Hippocampal formation (tissue), 2 donors: Measurements from ENCODE around the gene INVS.
"Not testable (repeated sequence)": the region's sequence is repeated elsewhere in the genome, so short reads cannot be mapped to it uniquely, and the experiment has no call there.

Experiments used
- DNase-seq, 2 donors: peaks; one replicate each; lab custom pipeline; 2025; lab: John Stamatoyannopoulos, UW

Gene INVS

DNA sequence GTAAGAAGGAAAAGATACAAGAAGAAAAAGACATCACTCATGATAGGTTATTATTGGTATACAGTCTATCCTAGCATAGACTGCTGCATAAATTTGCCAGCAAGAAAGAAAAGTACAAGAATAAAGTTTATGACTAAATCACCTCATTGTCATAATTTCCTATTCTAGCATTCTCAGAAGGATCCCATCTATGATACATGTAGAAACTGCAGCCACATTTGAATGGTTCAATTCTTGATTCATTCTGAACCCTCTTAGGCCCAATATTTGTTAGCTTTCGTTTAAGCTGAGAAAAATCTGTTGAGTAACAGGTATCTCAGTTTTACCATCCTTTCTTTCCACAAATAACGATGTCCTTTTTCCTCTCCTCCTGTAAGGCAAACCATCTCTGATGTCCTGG is 21.2 kb downstream of the INVS start:
- no peak for DNase-seq

DNA sequence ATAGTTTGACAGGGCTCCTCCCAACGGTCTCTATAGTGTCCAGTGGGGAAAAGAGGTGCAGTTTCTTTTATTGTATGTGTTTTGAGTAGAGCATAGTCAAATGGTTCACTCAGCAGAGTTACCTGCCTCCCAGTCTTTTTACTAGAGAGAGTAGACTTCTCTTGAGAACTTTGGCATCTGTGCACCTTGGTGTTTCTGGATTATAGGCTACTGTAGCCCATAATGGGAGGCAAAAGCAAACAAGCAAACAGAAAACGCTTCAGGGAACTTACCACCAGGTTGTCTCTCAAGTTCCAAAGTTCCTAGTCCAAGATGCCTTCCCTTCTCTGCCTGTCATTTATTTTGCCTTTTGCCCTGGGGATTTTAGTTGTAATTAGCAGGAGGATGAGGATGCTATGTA is 26.2 kb downstream of the INVS start:
- no peak for DNase-seq

DNA sequence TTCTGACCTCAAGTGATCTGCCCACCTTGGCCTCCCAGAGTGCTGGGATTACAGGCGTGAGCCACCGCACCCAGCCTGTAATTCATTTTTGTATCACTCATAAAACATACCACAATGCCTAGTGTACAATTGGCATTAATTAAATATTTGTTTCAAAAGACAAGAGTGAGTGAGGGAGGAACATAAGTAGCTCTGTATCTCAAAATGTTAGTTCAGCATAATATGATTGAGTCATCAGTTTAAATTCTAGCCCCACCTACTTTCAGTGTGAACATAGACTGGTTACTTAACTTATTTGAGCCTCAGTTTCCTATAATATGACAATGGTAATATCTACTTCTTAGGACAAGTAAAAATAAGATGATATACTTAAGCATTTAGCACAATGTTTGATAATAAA is 26.9 kb downstream of the INVS start:
- no peak for DNase-seq

DNA sequence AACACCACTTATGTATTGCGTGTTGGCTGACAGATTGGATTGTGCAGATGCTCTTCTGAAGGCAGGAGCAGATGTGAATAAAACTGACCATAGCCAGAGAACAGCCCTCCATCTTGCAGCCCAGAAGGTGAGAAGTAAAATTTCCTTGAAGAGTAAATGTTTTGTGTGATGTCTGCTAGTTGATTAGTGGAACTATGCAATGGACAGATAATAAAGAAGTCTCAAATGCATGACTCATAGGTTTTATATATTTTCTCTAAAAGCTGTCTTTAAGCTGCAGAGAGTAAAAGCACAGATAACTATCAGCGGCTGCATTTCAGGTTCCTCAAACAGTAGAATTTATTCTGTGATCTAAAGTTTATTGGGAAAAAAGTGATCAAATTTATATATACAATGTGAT is 27.4 kb downstream of the INVS start:
- no peak for DNase-seq

DNA sequence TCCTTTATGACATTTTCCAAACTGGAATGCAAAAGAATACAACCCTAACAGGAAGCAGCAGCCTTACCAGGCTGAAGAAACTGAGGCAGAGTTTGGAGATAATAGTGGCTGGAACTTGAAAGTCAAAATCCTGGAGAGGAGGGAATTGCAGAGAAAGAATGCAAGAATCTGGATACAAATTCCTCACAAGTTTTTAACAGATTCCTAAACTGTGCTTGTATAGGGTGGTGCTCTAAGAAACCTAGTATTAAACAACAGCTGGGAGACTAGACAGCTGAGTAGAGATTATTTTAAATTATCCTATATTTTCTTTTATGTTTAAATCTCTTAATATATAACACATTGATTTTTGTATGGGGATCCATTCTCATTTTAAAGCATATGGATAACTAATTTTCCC is 30.7 kb downstream of the INVS start:
- no peak for DNase-seq

DNA sequence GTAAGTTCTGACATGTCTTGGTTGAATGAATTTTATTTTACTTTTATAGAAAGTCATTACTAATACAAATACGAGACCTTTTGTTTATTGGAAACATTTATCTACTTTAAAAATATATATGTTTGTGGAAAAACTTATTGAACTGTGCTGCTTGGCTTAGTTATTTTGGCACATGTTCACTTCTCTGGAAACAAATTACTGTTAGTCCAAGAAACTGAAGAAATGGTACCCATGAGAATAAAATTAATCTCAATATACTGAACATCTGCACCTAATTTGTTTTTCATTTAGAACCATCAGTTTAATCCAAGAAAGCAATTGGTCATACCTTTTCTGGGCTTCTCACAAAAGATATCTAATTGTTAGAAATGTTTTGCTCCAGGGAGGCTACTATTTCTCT is 32.2 kb downstream of the INVS start:
- no peak for DNase-seq

DNA sequence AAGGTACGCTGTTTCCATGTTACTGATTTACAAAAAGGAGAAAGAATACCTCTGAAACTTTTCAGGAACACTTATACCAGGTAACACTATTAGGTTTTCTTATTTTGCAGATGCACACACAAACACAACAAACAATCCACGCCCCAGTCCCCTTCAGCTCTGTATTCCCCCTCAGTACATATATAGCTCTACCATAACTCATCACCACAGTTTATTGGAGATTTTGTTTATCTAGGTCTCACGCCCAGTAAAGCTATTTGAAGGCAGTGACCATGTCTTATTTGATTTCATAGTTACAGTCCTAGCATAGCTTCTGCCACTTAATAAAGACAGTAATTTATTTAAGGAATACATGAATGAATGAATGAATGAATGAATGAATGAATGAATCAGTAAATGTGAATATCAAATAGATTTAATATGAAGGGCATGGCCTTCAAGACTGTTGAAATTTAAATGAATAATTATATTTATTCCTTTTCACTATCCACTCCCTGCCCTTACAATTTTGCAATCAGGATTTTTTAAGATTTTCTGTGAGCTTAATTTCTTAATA is 32.9 kb downstream of the INVS start:
- DNase-seq, result no peak

DNA sequence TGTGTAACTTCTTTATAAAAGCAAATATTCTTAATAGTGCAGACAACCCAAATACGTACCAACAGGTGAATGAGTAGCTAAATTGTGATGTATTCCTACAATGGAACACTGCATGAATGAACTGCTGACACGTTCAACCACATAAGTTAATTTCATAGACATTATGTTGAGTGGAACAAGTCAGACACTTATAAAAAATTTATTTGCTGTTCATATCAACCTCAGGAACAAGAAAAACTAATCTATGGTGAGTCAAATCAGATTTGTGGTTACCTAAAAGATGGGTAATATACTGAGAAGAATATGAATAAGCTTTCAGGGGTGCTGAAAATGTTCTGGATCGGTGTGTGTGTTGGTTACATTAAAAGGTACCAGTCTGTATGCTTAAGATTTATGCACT is 35.7 kb downstream of the INVS start:
- no peak for DNase-seq

DNA sequence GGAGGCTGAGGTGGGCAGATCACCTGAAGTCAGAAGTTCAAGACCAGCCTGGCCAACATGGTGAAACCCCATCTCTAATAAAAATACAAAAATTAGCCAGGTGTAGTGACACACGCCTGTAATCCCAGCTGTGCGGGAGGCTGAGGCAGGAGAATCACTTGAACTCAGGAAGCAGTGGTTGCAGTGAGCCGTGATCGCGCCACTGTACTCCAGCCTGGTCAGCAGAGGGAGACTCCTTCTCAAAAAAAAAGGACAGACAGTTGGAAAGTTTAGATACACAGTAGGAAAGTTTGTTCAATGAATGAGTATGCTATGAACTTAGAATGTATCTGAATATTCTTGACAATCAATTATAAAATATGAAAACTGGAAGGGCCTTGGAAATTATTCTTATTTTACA is 37.8 kb downstream of the INVS start:
- DNase-seq, result not testable (repeated sequence)

DNA sequence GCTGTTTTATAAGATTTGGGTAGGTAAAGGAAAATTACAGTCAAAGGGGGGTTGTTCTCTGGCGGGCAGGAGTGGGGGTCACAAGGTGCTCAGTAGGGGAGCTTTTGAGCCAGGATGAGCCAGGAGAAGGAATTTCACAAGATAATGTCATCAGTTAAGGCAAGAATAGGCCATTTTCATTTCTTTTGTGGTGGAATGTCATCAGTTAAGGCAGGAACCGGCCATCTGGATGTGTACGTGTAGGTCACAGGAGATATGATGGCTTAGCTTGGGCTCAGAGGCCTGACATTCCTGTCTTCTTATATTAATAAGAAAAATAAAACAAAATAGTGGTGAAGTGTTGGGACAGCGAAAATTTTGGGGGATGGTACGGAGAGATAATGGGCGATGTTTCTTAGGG is 41.3 kb downstream of the INVS start:
- not testable (repeated sequence) for DNase-seq

DNA sequence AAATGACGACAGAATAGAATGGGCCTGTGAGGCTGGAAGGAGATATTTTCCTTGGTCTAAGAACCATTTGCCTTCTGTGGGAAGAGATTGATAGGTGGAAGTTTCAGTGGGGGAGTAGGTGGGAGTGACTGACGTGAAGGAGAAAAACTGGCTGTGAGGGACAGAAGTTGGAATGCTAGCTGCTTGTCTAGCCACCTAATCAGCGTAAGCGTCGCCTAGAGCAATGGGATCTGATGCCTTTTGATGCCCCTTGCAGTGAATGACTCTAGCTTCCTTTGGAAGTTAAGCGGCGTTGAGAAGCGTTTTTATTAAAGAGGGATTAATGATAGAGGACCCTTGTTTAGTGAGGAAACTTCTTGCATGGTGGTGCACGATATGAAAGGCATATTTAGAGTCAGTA is 42.8 kb downstream of the INVS start:
- DNase-seq, result not testable (repeated sequence)

DNA sequence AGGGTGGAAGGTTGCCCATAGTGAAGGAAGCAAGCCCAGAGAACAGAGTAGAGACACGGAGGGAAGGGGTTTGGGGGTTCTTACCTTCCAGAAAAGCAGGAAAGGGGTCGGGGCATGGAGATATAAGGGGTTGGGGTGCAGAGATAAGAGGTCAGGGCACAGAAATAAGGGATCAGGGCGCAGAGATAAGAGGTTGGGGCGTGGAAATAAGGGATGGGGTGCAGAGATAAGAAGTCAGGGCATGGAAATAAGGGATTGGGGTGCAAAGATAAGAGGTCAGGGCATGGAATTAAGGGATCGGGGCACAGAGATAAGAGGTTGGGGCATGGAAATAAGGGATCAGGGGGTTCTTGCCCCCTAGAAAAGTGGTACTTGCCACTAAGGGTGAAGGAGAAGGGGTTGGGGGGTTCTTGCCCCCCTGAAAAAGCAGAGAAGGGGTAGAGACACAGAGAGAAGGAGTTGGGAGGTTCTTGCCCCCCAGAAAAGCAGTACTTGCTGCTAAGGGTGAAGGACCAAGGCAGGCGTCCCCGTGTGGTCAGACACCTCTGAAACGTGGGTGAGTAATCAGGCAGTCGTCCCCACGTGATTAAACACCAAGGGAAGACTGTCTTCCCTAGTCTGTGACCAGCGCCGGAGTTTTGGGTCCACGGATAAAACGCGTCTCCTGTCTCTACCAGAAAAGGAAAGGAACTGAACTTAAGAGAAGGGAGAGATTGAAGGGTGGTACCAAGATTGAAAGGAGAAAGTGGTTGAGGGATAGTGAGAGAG is 46.3 kb downstream of the INVS start:
- DNase-seq, result not testable (repeated sequence)

DNA sequence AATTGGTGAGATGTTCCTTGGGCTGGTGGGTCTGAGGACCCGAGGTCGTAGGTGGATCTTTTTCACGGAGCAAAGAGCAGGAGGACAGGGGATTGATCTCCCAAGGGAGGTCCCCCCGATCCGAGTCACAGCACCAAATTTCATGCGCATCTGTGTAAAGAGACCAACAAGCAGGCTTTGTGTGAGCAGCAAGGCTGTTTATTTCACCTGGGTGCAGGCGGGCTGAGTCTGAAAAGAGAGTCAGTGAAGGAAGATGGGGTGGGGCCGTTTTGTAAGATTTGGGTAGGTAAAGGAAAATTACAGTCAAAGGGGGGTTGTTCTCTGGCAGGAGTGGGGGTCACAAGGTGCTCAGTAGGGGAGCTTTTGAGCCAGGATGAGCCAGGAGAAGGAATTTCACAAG is 46.9 kb downstream of the INVS start:
- not testable (repeated sequence) for DNase-seq

DNA sequence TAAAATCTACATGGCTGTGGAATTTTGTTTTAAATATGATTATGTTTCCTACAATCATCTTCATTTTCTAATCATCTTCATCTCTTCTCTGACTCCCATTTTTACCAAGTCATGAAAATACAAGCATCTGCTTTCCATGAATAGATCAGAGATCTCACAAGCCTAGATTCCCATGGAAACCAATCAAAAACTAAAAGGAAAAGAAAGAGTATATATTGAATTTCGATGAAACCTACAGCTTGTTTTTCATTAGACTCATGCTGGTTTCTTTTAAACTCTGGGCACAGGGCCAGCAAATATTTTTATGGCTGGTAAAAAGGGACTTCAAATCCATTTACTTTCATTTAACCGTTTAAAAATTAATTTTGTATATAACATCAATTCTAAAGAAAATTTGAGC is 51.2 kb downstream of the INVS start:
- no peak for DNase-seq

DNA sequence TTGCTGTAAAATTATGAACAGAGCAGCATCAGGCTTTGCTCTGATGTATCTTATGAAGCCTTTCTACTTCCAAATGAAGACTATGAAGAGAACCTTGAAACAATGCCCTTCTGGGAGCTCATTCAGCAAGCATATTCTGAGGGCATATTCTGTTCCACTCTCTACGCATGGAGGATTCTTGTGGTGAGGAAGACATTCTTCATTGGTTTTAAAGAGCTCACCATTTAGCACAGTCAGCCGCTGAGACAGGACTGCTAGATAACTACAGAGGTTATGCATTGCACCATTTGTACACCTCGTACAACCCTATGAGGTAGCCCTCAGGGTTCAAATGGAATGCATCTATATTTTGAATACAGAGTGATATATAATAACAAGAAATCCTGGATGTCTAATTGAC is 61.0 kb downstream of the INVS start:
- DNase-seq, result no peak

DNA sequence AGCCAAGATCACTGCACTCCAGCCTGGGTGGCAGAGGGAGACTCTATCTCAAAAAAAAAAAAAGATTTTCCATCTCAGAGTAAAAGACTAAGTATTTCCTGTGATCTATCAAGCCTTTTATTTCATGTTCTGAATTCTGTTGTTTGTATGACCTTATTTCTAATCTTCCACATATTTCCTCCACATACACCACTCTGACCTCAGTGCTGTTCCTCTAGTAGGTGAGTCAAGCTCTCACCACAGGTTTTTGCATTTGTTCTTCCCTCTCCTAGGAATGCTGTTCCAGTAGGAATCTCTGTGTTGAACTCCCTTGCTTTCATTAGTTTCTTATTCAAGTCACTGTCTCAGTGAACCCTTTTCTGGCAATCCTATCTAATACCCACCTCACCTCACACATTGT is 68.1 kb downstream of the INVS start:
- DNase-seq, result no peak

DNA sequence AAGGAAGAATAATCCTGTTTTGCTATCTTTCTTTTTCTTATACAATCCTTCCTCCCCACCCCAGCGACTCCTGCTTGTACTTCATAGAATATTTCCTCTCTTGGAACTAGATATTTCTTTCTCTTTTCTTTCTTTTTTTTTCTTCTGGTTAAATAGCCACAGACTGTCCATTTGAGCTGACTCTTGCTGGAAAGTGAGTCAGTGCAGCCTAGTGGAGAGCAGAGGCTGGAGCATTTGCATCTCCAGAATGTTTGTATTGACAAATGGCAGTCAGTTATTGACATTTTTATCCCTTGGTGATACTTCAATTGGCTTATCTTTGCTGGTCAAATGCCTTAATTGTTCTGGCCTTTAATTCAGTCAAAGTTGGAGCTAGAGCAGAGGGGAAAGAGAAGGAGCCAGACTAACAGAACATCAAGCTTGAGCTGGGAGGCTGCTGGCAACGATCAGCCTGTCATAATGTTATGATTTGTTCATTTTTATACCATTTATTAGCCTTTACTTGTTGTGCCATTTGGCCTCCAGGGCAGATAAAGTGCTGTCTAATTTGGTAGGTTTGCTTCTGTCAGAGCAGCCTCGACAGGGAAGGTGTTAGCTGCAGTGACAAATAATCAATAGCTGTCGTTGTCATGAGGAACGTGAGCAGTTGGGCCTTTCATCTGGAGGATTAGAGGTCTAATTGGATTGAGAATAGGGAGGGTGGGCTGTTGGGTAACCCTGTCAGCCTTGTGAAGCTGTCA is 69.0 kb downstream of the INVS start:
- no peak for DNase-seq

DNA sequence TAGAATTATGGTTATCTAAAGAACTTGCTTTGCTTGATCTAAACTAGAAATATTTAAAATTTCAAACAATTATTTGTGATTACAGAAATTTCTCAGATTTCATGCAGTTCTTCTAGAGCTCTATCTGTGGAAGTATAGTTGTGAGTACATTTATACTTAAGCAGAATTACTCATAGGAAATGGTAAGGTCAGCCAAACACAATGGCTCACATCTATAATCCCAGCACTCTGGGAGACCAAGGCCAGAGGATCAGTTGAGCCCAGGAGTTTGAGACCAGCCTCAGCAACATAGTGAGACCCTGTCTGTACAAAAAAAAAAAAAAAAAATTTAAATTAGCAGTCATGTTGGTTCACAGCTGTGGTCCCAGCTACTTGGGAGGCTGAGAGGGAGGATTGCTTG is 71.0 kb downstream of the INVS start:
- no peak for DNase-seq

DNA sequence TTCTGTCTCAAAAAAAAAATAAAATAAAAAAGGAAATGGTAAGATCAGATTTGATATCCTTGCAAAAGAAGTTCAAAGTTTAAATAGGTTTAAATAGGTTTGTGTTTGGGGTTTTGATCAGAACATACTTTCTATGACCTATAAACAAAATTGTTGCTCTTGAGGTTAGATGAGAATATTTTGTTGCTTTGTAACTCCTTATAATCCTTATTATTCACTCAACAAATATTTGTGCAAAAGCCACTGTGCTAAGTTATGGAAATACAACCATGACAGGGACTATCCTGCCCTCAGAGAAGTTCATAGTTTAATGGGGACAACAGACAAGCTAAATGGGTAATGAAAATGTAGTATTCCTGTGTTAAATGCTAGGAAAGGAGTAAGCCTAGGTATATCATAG is 71.5 kb downstream of the INVS start:
- no peak for DNase-seq

DNA sequence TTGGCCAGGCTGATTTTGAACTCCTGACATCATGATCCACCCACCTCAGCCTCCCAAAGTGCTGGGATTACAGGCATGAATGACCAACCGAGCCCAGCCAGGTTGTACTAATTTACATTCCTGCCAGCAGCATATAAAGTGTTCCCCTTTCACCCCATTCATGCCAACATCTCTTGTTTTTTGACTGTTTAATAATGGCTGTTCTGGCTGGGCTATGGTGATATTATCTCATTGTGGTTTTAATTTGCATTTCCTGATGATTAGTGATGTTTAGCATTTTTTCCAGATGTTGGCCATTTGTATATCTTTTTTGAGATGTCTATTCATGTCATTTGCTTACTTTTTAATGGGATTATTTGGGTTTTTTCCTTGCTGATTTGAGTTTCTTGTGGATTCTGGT is 87.3 kb downstream of the INVS start:
- no peak for DNase-seq

DNA sequence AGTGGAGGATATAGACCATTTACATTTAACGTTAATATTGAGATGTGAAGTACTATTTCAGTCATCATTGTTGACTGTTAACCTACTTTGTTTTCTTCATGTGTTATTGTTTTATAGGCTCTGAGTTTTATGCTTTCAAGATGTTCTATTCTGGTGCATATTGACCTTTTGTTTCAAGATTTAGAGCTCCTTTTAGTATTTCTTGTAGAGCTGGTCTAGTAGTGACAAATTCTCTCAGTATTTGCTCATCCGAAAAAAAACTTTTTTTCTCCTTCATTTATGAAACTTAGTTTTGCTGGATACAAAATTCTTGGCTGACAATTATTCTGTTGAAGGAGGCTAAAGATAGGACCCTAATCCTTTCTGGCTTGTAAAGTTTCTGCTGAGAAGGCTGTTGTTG is 91.3 kb downstream of the INVS start:
- DNase-seq, result no peak

DNA sequence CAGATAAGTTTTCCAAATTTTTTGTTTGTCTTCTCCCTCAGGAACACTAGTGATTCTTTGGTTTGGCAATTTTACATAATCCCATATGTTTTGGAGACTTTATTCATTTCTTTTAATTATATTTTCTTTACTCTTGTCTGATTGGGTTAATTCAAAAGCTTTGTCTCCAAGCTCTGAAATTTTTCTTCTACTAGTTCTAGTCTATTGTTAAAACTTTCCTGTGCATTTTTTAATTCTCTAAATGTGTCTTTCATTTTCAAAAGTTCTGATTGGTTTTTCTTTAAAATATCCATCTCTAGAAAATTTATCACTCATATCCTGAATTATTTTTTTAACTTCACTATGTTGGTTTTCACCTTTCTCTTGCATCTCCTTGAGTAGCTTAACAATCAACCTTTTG is 92.2 kb downstream of the INVS start:
- DNase-seq, result no peak

DNA sequence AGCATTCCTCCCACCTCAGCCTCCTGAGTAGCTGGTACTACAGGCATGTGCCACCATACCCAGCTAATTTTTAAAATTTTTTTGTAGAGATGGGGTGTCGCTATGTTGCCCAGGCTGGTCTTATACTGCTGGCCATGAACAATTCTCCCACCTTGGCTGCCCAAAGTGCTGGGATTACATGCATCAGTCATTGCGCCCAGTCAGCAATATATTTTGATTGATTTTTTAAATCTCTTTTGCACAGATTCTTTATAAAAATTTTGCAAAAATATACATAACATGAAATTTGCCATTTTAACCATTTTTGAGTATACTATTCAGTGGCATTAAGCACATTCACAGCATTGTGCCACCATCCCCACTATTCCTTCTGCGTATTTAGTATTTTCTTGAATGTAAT is 94.0 kb downstream of the INVS start:
- DNase-seq, result no peak
